Thymus (tissue), 11 donors: ENCODE data around the gene GRID2. TPM values are rescaled to one million over a fixed set of nuclear protein-coding genes. Genes with fewer than 3 reads are reported as not detected.

Experiments
- DNase-seq, 9 donors: peaks; one replicate each; pipeline ENCODE4 v3.0.0-alpha.2; 2013; ENCODE audit warnings: low spot score in 9 of 9, low read depth in 6 of 9, missing footprints in 1 of 9
- H3K27ac ChIP-seq, 2 donors: one replicate each; pipeline ENCODE4 v1.5.1; 2013; ENCODE audit warnings: control low read depth in 1 of 2, low read depth in 1 of 2, low read length in 1 of 2, mild to moderate bottlenecking in 1 of 2, moderate library complexity in 1 of 2
- H3K27me3 ChIP-seq, 2 donors: one replicate each; pipeline ENCODE4 v1.5.1; 2013; ENCODE audit warnings: low read length in 1 of 2; ENCODE audit not compliant: control insufficient read depth in 2 of 2, insufficient read depth in 1 of 2
- H3K36me3 ChIP-seq, 2 donors: one replicate each; pipeline ENCODE4 v1.5.1; 2013; ENCODE audit warnings: low read length in 1 of 2, mild to moderate bottlenecking in 1 of 2, moderate library complexity in 1 of 2; ENCODE audit not compliant: control insufficient read depth in 2 of 2, insufficient read depth in 2 of 2
- H3K4me1 ChIP-seq, 2 donors: one replicate each; pipeline ENCODE4 v1.5.1; 2013; ENCODE audit warnings: low read length in 2 of 2; ENCODE audit not compliant: control insufficient read depth in 2 of 2, insufficient read depth in 2 of 2
- H3K4me3 ChIP-seq, 2 donors: one replicate each; pipeline ENCODE4 v1.5.1; 2013; ENCODE audit warnings: low read length in 2 of 2, control low read depth in 1 of 2, mild to moderate bottlenecking in 1 of 2
- H3K9me3 ChIP-seq, 2 donors: one replicate each; pipeline ENCODE4 v1.5.1; 2013; ENCODE audit warnings: low read length in 1 of 2, mild to moderate bottlenecking in 1 of 2; ENCODE audit not compliant: control insufficient read depth in 2 of 2, insufficient read depth in 1 of 2
- WGBS: extraction: QIAGEN DNeasy Blood & Tissue Kit; methylation state at CpG from one replicate; pipeline ENCODE4 v1.1.7; 2013; 5-methylcytosine and 5-hydroxymethylcytosine counted together
- polyA plus RNA-seq: library from polyadenylated mRNA; stranded (reverse); fragments of 200-250 nt; gene quantifications from one replicate; pipeline ENCODE4 v1.2.3, GENCODE V29; 2013
- total RNA-seq: library from RNA; stranded (reverse); fragments of 120-200 nt; gene quantifications from one replicate; pipeline ENCODE4 v1.2.4, GENCODE V29; 2013
- donor health status: healthy.

The GRID2 gene
- total and polyA plus RNA-seq, 2 donors: 0.05 to 0.09 TPM

DNA sequence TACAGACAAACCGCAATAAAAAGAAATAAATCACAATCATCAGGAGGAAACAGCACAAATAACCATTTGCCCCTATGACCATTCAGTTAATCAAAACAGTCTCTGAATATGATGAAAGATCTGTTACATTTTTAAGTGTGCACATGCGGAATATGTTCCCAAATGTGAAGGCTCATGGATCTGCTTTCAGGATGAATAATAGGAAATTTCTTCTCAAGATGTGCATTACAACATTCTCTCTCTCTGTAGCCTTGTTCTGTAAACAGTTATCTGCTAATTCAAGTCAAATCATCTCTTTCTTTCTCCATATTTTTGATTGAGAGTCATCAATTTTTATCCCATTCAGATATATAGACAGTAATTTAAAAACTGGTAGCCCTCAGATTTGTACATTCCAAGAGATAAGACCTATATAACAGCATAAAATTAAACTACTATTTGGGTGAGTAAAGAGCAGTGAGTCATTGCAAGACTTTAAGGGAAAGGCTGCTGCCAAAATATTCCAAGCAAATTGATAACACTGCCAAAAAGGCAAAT is 1090.8 kb downstream of the GRID2 start:
- Histone ChIP-seq H3K9me3 (no peaks in the 10 kb centered on the region), H3K27ac (no peak overlapping the region), H3K27me3 (no peaks in the 10 kb centered on the region), H3K4me3 (no peak overlapping the region), H3K4me1 (no peaks in the 10 kb centered on the region), H3K36me3 (no peaks in the 10 kb centered on the region)
- WGBS: 91% methylated on average over 2 of the region's 2 CpGs
- no peak for DNase-seq

DNA sequence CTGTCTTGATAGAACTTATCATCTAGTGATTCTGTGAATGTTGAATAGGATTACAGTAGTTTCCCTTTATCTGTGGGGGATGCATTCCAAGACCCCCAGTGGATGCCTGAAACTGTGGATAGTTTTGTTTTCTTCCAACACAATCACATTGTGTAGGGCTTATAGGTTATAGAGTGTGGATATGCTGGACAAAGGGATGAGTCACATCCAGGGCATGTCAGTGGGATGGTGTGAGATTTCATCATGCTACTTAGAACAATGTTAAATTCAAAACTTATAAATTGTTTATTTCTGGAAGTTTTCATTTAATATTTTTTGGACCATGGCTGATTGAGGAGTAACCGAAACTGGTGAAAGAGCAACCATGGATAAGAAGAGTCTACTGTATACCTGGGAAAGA is 1092.5 kb downstream of the GRID2 start:
- no peak overlapping the region for H3K27ac ChIP-seq
- no peak overlapping the region for H3K4me3 ChIP-seq
- H3K27me3 ChIP-seq: no peaks in the 10 kb centered on the region
- 99% methylated on average over 1 of the region's 1 CpG for WGBS
- no peaks in the 10 kb centered on the region for H3K36me3 ChIP-seq
- no peaks in the 10 kb centered on the region for H3K9me3 ChIP-seq
- no peak for DNase-seq
- H3K4me1 ChIP-seq: no peaks in the 10 kb centered on the region

DNA sequence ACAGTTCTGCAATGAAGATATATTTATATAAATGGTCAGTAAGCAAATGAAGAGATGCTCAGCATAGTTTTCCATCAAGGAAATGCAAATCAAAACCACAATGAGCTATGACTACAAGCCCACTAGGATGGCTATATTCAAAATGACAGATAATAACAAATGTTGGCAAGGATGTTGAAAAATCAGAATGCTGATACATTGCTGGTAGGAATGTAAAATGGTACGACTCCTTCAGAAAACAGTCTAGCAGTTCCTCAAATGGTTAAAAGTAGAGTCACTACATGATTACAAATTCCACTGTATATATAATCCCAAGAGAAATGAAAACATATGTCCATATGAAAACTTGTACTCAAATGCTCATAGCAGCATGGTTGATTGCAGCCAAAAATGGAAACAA is 1099.8 kb downstream of the GRID2 start:
- WGBS: 95% methylated on average over 1 of the region's 1 CpG
- no peaks in the 10 kb centered on the region for H3K27me3 ChIP-seq
- no peak for DNase-seq
- no peaks in the 10 kb centered on the region for H3K36me3 ChIP-seq
- H3K4me1 ChIP-seq: no peaks in the 10 kb centered on the region
- no peak overlapping the region for H3K4me3 ChIP-seq
- H3K27ac ChIP-seq: no peak overlapping the region
- H3K9me3 ChIP-seq: no peaks in the 10 kb centered on the region

DNA sequence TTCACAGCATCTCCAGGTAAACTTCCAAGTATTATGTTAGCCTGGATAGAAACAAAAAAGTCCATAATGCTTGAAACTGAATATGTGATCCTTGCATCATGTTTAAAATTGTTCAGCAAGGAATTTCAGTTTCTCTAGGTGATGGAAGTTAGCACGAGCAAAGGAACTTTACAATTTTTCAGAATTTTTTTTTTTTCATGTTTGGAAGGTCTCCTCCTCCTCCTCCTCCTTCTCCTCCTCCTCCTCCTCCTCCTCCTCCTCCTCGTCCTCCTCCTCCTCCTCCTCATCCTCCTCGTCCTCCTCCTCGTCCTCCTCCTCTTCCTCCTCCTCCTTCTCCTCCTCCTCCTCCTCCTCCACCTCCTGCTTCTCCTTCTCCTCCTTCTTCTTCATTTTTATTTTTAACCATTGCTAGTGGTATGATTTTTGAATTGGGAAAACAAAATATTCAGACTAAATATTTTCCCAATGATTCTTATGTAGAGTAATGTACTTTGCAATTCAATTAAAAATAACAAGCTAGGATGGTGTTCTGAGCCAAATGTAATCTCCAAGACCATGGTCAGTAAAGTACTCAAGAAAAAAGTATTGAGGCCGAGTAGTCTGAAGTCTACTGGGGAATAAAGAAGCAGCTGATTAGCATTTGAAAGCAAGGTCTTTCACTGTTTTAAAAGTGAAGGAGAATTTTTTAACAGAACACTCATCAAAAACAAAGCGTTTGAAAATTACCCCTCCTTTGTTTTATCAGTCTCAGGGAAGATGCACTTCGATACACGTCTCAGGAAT is 1103.9 kb downstream of the GRID2 start:
- no peak overlapping the region for H3K4me3 ChIP-seq
- H3K27ac ChIP-seq: no peak overlapping the region
- H3K4me1 ChIP-seq: no peaks in the 10 kb centered on the region
- no peaks in the 10 kb centered on the region for H3K36me3 ChIP-seq
- H3K9me3 ChIP-seq: no peaks in the 10 kb centered on the region
- 93% methylated on average over 5 of the region's 8 CpGs for WGBS
- no peaks in the 10 kb centered on the region for H3K27me3 ChIP-seq
- no peak for DNase-seq

DNA sequence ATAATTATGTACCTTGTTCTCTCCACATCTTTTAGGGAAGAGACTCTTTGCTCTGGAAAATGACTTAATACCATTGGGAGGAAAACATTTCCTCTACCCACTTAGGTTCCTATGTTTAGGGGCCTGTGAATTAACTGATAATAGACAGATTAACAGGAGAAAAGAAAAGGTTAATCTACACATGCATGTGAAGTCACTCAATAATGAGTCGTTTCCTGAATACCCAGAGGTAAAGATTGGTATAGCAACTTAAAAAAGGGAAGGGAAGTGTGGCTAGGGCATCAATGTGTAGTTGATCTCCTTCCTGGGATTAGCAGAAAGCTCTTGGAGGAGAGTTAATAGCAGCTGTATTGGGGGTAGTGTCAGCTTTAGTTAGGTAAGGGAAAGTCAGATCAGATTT is 1105.3 kb downstream of the GRID2 start:
- H3K9me3 ChIP-seq: no peaks in the 10 kb centered on the region
- no peak overlapping the region for H3K27ac ChIP-seq
- H3K4me1 ChIP-seq: no peaks in the 10 kb centered on the region
- no peak for DNase-seq
- 6% methylated on average over 1 of the region's 1 CpG for WGBS
- H3K36me3 ChIP-seq: no peaks in the 10 kb centered on the region
- no peak overlapping the region for H3K4me3 ChIP-seq
- no peaks in the 10 kb centered on the region for H3K27me3 ChIP-seq

DNA sequence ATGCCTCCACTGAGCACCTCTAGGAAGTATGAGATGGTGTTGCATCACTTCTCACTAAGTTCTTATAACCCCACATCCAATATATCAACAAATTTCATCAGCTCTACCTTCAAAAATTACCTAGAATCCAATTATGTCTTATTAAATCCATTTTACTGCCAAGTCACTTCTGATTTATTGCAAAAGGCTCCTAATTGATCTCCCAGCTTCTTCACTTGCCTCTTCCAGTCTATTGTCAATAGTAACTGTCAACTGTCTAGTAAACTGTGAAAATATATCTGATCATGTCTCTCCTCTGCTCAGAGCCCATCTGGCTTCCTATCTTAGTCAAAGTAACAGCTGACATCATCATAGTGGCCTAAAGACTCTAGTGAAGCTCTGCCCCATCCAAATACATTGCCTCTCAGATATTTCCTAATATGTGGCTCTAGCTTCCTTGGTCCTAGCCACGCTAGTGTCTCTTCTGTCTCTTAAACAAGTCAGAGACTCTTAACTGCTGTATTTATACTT is 1110.3 kb downstream of the GRID2 start:
- H3K27ac ChIP-seq: no peak overlapping the region
- no peak for DNase-seq
- no peaks in the 10 kb centered on the region for H3K4me1 ChIP-seq
- no peak overlapping the region for H3K4me3 ChIP-seq
- H3K36me3 ChIP-seq: no peaks in the 10 kb centered on the region
- no peaks in the 10 kb centered on the region for H3K9me3 ChIP-seq
- no peaks in the 10 kb centered on the region for H3K27me3 ChIP-seq
- 93% methylated on average over 1 of the region's 1 CpG for WGBS

DNA sequence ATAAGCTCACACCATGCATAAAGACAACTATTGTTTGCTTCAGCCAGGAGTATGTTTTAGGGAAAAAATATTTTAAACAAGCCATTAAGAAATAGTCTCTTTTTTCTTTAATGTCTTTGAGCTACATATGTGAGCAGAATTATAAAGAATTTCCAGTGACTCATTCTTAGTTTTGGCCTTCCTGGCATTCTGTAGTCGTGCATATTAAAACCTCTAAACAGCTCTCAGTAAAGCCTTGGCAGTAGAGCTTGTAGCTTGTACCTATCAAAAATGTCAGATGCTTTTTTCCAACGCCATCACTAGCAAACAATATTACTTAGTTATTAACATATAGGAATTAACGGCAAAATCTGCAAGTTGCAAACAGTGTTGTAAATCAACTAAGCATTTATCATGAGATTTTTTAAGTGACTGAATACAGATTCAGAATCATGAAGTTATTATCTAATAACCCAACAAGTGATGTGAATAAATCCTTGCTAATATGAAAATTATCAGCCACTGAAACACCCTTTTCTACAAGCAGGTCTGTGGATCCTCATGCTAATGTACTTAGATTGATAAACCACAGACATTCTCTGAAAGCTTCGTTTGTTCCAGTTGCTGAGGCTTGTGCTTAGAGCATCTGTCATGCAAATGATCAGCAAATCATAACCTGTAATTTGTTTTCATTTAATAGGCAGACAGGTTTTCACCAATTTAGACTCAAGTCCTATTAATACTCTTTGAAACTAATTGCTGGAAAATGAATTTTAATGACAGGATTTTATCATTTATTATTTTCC is 1112.8 kb downstream of the GRID2 start:
- Histone ChIP-seq H3K4me1 (no peaks in the 10 kb centered on the region), H3K27ac (no peak overlapping the region), H3K27me3 (no peaks in the 10 kb centered on the region), H3K4me3 (no peak overlapping the region), H3K36me3 (no peaks in the 10 kb centered on the region), H3K9me3 (no peaks in the 10 kb centered on the region)
- DNase-seq: no peak
- WGBS: 87% methylated on average over 4 of the region's 4 CpGs

DNA sequence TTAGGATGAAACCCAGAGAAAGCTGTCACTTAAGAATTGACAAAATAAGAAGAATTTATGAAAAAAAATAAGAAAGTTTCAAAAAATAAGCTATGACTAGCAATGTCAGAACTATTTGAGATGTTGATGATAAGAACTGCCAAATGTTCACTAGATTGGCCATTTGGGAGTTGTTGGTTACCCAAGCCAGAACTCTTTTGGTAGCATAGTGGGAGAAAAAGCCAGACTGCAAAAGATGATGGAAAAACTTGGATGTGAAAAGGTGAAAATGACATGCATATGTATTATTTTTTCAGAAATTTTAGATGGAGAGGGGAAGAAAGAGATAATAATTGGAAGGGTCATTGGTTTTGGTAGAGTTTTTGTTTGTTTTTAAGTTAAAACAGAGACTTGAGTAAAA is 1127.6 kb downstream of the GRID2 start:
- no peak overlapping the region for H3K27ac ChIP-seq
- no peaks in the 10 kb centered on the region for H3K9me3 ChIP-seq
- H3K4me3 ChIP-seq: no peak overlapping the region
- H3K27me3 ChIP-seq: no peaks in the 10 kb centered on the region
- no peak for DNase-seq
- H3K36me3 ChIP-seq: no peaks in the 10 kb centered on the region
- no peaks in the 10 kb centered on the region for H3K4me1 ChIP-seq

DNA sequence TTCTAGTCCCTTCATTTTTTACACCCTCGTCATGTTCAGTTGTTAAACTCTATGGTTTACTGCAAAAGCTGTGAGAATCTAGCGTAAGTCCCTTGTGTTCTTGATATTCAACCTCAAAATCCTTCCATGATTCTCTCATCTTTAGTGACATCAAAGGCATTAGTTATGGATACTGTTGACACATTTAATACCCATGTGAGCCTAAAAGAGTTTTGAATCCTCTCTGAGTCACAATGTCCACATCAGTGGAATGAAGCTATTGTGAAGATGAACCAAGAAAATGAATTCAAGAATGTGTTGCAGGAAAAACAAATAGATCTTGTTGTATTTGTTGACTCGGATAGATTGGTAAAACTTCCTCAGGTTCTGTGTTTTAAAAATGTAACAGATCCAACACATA is 1130.1 kb downstream of the GRID2 start:
- H3K27ac ChIP-seq: no peak overlapping the region
- WGBS: 94% methylated on average over 3 of the region's 3 CpGs
- no peaks in the 10 kb centered on the region for H3K36me3 ChIP-seq

More for the DNA sequence above, 1130.1 kb downstream of the GRID2 start:
- no peaks in the 10 kb centered on the region for H3K9me3 ChIP-seq
- no peak overlapping the region for H3K4me3 ChIP-seq
- no peak for DNase-seq
- no peaks in the 10 kb centered on the region for H3K27me3 ChIP-seq
- no peaks in the 10 kb centered on the region for H3K4me1 ChIP-seq
